Common myeloid progenitor, CD34-positive (primary cell): Measurements from ENCODE around the gene CD2AP.

Experiments
- CTCF ChIA-PET: fragments of 350-600 bp; sonication (Branson Sonifier 250); formaldehyde crosslinking; loops from one replicate; lab custom pipeline; 2021; ENCODE audit warnings: antibody characterized with exemption; lab: Charles Lee
- POLR2A ChIA-PET: fragments of 350-600 bp; sonication (Branson Sonifier 250); formaldehyde crosslinking; loops from one replicate; lab custom pipeline; 2021; ENCODE audit warnings: antibody characterized with exemption; lab: Charles Lee
- DNase-seq, 3 donors: peaks; one replicate each; pipeline versions ENCODE4 v3.0.0 to v3.0.0-alpha.2; 2013
- H3K27ac ChIP-seq, 2 experiments: 1 replicate in 1 of 2; 2 replicates in 1 of 2; pipeline ENCODE4 v1.7.0; 2013; ENCODE audit warnings: inconsistent platforms in 2 of 2, low read length in 2 of 2, mild to moderate bottlenecking in 2 of 2, low read depth in 1 of 2, moderate library complexity in 1 of 2; ENCODE audit not compliant: severe bottlenecking in 2 of 2, insufficient read depth in 1 of 2, poor library complexity in 1 of 2
- H3K27me3 ChIP-seq, 5 experiments: replicated peaks in 2 of 5; 1 replicate in 3 of 5; 2 replicates in 2 of 5; pipeline versions ENCODE4 v1.6.1 to v1.7.0; 2013; ENCODE audit warnings: low read length in 4 of 5, mild to moderate bottlenecking in 2 of 5, moderate library complexity in 2 of 5, inconsistent platforms in 1 of 5; ENCODE audit not compliant: insufficient read depth in 5 of 5, control insufficient read depth in 4 of 5
- H3K36me3 ChIP-seq, 4 experiments: 1 replicate in 2 of 4; 2 replicates in 2 of 4; pipeline versions ENCODE4 v1.6.1 to v1.7.0; 2013; ENCODE audit warnings: low read length in 3 of 4, control low read depth in 1 of 4, mild to moderate bottlenecking in 1 of 4; ENCODE audit not compliant: control insufficient read depth in 4 of 4, insufficient read depth in 4 of 4
- H3K4me1 ChIP-seq, 4 experiments: 1 replicate in 3 of 4; 2 replicates in 1 of 4; pipeline versions ENCODE4 v1.6.1 to v1.7.1; 2013; ENCODE audit warnings: low read length in 3 of 4, mild to moderate bottlenecking in 3 of 4, control low read depth in 1 of 4, inconsistent platforms in 1 of 4, moderate library complexity in 1 of 4; ENCODE audit not compliant: control insufficient read depth in 4 of 4, insufficient read depth in 4 of 4; ENCODE audit errors: control extremely low read depth in 1 of 4
- H3K4me3 ChIP-seq, 7 experiments: 1 replicate in 4 of 7; 2 replicates in 3 of 7; pipeline versions ENCODE4 v1.5.1 to v1.7.0; 2013; ENCODE audit warnings: mild to moderate bottlenecking in 7 of 7, low read length in 6 of 7, moderate library complexity in 6 of 7, inconsistent platforms in 2 of 7, low read depth in 2 of 7, control low read depth in 1 of 7; ENCODE audit not compliant: insufficient read depth in 4 of 7, control insufficient read depth in 1 of 7; ENCODE audit errors: extremely low read depth in 1 of 7
- H3K9me3 ChIP-seq, 5 experiments: 1 replicate in 4 of 5; 2 replicates in 1 of 5; pipeline versions ENCODE4 v1.6.1 to v1.7.1; 2013; ENCODE audit warnings: low read length in 4 of 5, mild to moderate bottlenecking in 2 of 5, inconsistent platforms in 1 of 5, low read depth in 1 of 5, moderate library complexity in 1 of 5; ENCODE audit not compliant: control insufficient read depth in 4 of 5, insufficient read depth in 2 of 5; ENCODE audit errors: control extremely low read depth in 1 of 5
- WGBS: methylation state at CpG from one replicate; pipeline ENCODE4 v1.1.5; 2013; ENCODE audit not compliant: insufficient coverage; 5-methylcytosine and 5-hydroxymethylcytosine counted together

Gene CD2AP

GRCh38 chr6:47630587-47630986, 153.0 kb downstream of the CD2AP start:
- no peak for DNase-seq
- H3K4me1 ChIP-seq: peaks cover 0 to 5% (median 0%) of the 10 kb centered on the region in 4 experiments
- POLR2A ChIA-PET: interaction anchor here (0.5 kb wide), 1 partner anchor 103 kb away, joined by 3 read pairs; no protein-coding TSS in a partner anchor
- WGBS: 100% methylated on average over 2 of the region's 3 CpGs
- no peak overlapping the region for H3K4me3 ChIP-seq
- no peak overlapping the region for H3K27ac ChIP-seq
- peaks cover 0 to 2% (median 0%) of the 10 kb centered on the region in 5 experiments for H3K27me3 ChIP-seq
- CTCF ChIA-PET: interaction anchor here (0.8 to 6.1 kb wide), 12 partner anchors 13 to 216 kb away, joined by 3 to 73 read pairs (median 4); no protein-coding TSS in a partner anchor
- H3K36me3 ChIP-seq: peaks cover 0 to 2% (median 0%) of the 10 kb centered on the region in 4 experiments
- no peaks in the 10 kb centered on the region for H3K9me3 ChIP-seq

GRCh38 chr6:47631269-47631772, 153.7 kb downstream of the CD2AP start:
- Histone ChIP-seq H3K36me3 (peaks cover 0 to 2% (median 0%) of the 10 kb centered on the region in 4 experiments), H3K9me3 (no peaks in the 10 kb centered on the region), H3K27ac (no peak overlapping the region), H3K27me3 (peaks cover 0 to 2% (median 0%) of the 10 kb centered on the region in 5 experiments), H3K4me3 (no peak overlapping the region), H3K4me1 (peaks cover 0 to 5% (median 0%) of the 10 kb centered on the region in 4 experiments)
- CTCF ChIA-PET: interaction anchor here (0.8 to 6.1 kb wide), 18 partner anchors 9 to 1779 kb away, joined by 3 to 73 read pairs (median 4); no protein-coding TSS in a partner anchor
- peak; percentile 61 to 75 (median 69) for DNase-seq
- no CpG with 5 or more reads among the region's 6 CpGs for WGBS
- POLR2A ChIA-PET: no interaction called here

- peaks cover 0 to 5% (median 0%) of the 10 kb centered on the region in 4 experiments for H3K4me1 ChIP-seq
- H3K9me3 ChIP-seq: no peaks in the 10 kb centered on the region
- peaks cover 0 to 2% (median 0%) of the 10 kb centered on the region in 4 experiments for H3K36me3 ChIP-seq
- no peak overlapping the region for H3K4me3 ChIP-seq
- H3K27me3 ChIP-seq: peaks cover 0 to 2% (median 0%) of the 10 kb centered on the region in 5 experiments
- no peak overlapping the region for H3K27ac ChIP-seq
- ChIA-PET CTCF (interaction anchor here (0.9 to 6.1 kb wide), 15 partner anchors 9 to 1778 kb away, joined by 3 to 73 read pairs (median 5); no protein-coding TSS in a partner anchor), POLR2A (no interaction called here)
- peak; percentile 3 to 31 (median 25) for DNase-seq
- 34% methylated on average over 3 of the region's 3 CpGs for WGBS
Measured at GRCh38 chr6:47631797-47632196, 154.2 kb downstream of the CD2AP start.

- peaks cover 0 to 1% (median 0%) of the 10 kb centered on the region in 4 experiments for H3K36me3 ChIP-seq
- peaks cover 0 to 2% (median 0%) of the 10 kb centered on the region in 5 experiments for H3K27me3 ChIP-seq
- no peak overlapping the region for H3K27ac ChIP-seq
- DNase-seq: no peak
- POLR2A ChIA-PET: no interaction called here
- WGBS: 100% methylated on average over 1 of the region's 3 CpGs
- no peaks in the 10 kb centered on the region for H3K9me3 ChIP-seq
- peaks cover 0 to 5% (median 0%) of the 10 kb centered on the region in 4 experiments for H3K4me1 ChIP-seq
- CTCF ChIA-PET: interaction anchor here (1.3 to 6.1 kb wide), 4 partner anchors 14 to 220 kb away, joined by 3 to 73 read pairs (median 14); no protein-coding TSS in a partner anchor
- no peak overlapping the region for H3K4me3 ChIP-seq
Measured at GRCh38 chr6:47633141-47633540, 155.6 kb downstream of the CD2AP start.

- POLR2A ChIA-PET: no interaction called here
- Histone ChIP-seq H3K4me1 (peaks cover 0 to 5% (median 0%) of the 10 kb centered on the region in 4 experiments), H3K4me3 (no peak overlapping the region), H3K9me3 (no peaks in the 10 kb centered on the region), H3K27me3 (peaks cover 0 to 2% (median 0%) of the 10 kb centered on the region in 5 experiments), H3K36me3 (no peaks in the 10 kb centered on the region), H3K27ac (no peak overlapping the region)
- no peak for DNase-seq
- 85% methylated on average over 4 of the region's 5 CpGs for WGBS
- CTCF ChIA-PET: interaction anchor here (0.9 to 6.1 kb wide), 5 partner anchors 13 to 221 kb away, joined by 3 to 73 read pairs (median 3); no protein-coding TSS in a partner anchor
Measured at GRCh38 chr6:47634210-47635047, 156.8 kb downstream of the CD2AP start.

- DNase-seq: no peak
- WGBS: 67% methylated on average over 4 of the region's 4 CpGs
- CTCF ChIA-PET: interaction anchor here (1.5 kb wide), 1 partner anchor 13 kb away, joined by 3 read pairs; no protein-coding TSS in a partner anchor
- H3K9me3 ChIP-seq: no peaks in the 10 kb centered on the region
- H3K4me1 ChIP-seq: peaks cover 0 to 11% (median 5%) of the 10 kb centered on the region in 4 experiments
- no peak overlapping the region for H3K4me3 ChIP-seq
- no peak overlapping the region for H3K27ac ChIP-seq
- POLR2A ChIA-PET: no interaction called here
- H3K36me3 ChIP-seq: no peaks in the 10 kb centered on the region
- H3K27me3 ChIP-seq: no peaks in the 10 kb centered on the region
Measured at GRCh38 chr6:47646689-47647088, 169.1 kb downstream of the CD2AP start.
